HG03196 (cell line): ENCODE measurements around the gene PIK3AP1.
"Not testable (repeated sequence)": the region's sequence is repeated elsewhere in the genome, so short reads cannot be mapped to it uniquely, and the experiment has no call there.

Experiments used
- ATAC-seq: cut with Tn5 transposase; IDR thresholded peaks from one replicate; pipeline ENCODE4 v1.9.1; 2021; ENCODE audit not compliant: unreplicated experiment

PIK3AP1 gene

DNA sequence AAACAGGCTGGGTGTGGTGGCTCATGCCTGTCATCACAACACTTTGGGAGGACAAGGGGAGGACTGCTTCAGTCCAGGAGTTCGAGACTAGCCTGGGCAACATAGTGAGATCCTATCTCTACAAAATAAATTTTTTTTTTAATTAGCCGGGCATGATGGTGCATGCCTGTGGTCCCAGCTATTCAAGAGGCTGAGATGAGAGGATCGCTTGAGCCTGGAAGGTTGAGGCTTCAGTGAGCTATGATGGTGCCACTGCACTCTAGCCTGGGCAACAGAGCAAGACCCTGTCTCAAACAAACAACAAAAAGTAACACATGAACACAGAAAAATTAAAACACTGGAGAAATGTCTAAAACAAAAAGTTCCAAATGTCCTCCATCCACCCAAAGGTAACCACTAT lies 22.9 kb downstream of the PIK3AP1 start:
- no peak for ATAC-seq

DNA sequence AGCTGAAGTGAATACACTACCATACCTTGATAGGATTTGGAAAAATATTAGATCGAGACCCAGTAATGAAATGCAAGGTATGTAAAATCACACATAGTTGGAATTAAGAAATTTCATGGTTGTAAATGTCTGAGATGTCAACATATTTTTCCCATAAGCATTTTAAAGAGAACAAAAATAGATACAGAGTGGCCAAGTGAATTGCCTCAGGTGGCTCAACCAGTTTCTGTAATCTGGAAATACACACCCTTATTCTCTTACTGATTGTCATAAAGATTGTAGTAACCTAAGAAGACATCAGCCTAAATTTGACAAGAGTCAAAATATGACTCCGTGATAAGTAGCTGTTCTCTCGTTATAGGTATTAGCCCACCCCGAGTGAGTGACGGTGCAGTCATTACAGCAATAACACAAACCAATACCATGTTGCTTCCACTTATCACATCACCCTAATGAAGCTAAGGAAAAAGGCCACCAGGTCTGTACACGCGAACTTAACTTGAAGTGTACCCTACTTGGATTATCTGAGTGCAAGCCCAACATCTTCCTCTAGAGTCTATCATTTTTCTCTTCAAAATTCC lies 23.4 kb downstream of the PIK3AP1 start:
- no peak for ATAC-seq

- ATAC-seq, result no peak
Measured at GRCh38 chr10:96695975-96696634, 24.2 kb downstream of the PIK3AP1 start.

DNA sequence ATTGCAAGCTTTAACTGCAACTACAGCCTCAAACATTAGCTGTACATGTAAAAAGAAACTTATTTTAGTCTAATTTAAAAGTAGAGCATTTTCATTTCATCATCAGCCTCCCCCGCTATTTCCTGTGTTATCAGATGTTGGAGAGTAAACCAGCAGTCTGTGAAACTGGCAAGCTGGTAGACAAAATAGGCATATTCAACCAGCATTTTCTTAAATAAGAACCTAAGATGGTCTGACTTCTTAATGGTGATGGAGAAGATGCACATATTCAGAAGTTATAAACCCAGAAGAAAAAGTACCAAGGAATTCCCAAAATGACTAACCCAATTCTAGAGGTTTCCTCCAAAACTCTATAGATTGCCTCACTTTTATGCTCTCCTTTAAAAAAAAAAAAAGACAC lies 24.9 kb downstream of the PIK3AP1 start:
- ATAC-seq, result no peak

GRCh38 chr10:96693431-96693830 lies 26.9 kb downstream of the PIK3AP1 start:
- ATAC-seq, result no peak

GRCh38 chr10:96692427-96692826 lies 27.9 kb downstream of the PIK3AP1 start:
- ATAC-seq, result no peak

GRCh38 chr10:96691761-96692160 lies 28.6 kb downstream of the PIK3AP1 start:
- ATAC-seq, result no peak

DNA sequence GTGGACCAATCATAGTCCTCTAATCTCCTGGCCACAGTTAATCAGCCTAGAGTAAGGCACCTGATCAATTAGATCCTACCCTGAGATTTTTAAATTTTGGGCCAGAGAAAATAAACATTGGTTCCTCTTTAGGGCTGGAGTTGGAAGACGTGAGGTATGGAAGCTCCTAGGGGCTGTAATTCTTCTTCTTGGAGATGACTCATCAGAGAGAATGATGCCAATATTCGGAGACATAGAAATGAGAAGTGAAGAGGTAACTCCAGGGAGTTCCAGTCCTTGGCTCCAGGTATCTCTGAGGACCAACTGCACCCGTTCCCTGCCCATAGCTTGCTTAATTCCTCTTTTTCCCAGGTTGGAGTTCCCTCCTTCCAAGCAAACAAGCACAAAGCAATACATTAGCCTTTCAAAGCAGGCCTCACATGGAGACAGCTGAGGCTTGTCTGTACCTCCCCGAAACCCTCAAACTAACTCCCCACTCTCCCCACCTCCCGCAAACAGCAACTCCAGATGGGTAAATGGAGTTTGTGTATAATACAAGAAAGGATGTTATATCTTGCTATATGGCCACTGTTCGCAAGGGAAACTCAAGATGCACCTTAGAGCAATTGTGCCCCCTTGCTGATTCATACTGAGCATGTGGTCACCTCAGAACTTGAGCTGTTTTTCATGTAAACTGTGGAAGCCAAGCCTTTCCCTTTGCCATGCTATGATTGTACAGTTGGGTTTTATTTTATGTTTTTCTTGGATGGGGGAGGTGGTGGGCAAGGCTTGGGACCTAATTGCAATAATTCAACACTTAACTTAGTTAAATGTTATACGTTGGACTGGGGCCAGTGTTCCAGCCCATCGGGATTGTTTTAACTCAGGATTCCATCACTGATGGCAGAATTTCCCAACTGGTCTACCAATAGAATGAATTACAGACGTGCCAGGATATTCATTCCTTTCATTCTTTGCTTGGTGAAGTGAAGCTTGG lies 29.3 kb downstream of the PIK3AP1 start:
- no peak for ATAC-seq

DNA sequence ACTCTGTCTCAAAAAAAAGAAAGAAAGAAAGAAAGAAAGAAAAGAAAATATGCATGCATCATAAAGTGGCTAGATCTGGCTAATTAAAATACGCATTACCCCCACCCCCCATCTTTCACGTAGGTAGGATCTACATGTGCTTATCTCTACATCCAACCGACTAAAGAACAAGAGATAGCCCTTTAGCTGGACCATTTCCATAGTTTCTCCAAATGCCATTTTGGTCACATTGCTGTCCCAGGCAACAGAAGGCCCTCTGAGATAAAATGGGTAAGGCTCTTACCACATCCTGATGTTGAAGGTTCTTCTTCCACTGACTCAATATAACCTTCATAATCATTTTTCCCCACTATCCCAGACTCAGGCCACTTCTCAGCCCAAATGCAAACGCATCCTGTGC lies 31.5 kb downstream of the PIK3AP1 start:
- ATAC-seq, result no peak

- no peak for ATAC-seq
Measured at GRCh38 chr10:96687317-96688012, 32.8 kb downstream of the PIK3AP1 start.

GRCh38 chr10:96686514-96686913 lies 33.8 kb downstream of the PIK3AP1 start:
- ATAC-seq, result no peak

DNA sequence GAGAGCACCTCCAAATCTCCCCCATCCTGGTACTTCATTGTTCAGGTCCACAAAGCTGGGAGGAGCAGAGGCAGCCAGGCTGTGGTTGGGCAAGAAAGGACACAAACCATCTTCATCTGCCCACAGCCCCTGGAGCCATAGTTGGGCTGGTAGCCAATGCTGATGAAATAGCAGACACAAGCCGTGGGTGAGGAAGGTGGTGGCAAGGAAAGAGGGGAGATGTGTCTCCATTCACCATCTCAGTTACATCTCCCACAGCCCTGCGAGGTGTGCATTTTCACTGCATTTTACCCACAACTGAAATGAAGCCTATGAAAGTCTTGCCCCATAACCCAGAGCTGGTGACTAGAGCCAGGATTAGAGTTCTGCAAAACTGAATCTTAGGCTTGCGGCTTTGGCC lies 35.0 kb downstream of the PIK3AP1 start:
- no peak for ATAC-seq

DNA sequence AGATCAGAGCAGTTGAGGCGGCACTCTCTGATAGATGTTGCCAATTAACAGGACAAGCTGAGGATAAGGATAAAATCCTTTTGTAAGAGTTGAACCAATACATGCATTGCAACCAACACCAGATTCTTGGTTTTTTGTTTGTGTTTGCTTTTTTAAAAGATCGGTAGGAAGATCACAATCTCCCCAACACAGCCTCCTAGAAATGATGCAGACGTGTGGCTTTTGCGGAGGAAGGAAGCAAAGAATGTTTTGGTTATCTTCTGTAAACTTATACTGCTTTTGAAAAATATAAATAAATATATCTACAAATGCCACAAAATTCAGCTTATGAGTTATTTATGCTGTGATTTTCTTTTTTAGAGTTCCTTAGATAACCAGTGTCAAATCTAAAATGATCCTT lies 35.5 kb downstream of the PIK3AP1 start:
- no peak for ATAC-seq

DNA sequence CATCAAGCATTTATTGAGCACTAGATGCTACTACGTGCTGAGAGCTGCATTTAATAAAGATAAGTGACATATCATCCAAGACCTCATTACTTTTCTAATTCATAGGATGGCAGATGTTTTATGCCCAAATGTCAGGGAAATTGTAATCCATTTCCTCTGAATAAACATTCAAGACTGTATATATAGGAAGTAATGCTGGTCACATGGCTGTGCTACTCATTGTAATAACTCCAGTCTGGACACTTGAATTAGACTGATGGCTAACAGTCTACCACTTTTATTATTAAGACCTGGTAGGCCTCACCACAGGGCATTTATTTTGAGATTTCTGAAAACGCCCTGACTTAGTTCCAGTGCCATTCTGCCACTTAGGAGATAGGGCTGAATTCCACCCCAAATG lies 36.6 kb downstream of the PIK3AP1 start:
- no peak for ATAC-seq

DNA sequence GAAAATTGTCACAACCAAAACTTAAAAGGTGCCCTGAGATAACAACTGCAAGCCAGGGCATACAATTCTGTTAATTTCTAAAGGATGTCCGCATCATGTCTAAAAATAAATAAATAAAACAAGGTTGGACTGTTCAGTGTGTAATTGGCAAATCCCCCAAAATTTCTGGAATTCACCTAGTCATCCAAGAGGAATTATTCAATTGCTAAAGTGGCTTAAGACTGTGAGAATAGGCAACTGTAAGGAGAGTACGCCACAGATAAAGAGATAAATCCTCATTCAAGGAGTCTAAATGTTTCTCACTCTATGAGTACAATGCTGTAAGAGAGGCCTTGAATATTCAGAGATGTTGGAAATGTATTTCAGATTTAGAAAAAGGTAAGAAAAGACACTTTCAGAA lies 37.2 kb downstream of the PIK3AP1 start:
- no peak for ATAC-seq

DNA sequence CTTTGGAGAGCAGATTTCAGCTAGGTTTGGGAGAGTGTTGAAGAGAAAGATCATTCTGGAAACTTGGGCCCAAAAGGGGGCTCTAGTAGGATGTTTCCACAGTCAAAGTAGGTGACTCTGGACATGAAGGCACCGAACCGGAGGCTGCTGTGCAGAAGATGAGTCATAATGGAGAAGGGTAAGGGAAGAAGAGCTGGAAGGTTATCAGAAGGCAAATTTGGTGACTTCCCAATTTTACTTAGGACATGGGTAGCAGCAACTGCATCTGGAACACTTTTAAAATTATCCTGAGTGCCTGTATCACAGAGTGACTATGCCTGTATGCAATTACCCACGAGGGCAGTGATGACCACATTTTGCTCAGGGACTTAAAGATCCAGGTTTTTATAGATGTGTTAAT lies 38.8 kb downstream of the PIK3AP1 start:
- no peak for ATAC-seq

DNA sequence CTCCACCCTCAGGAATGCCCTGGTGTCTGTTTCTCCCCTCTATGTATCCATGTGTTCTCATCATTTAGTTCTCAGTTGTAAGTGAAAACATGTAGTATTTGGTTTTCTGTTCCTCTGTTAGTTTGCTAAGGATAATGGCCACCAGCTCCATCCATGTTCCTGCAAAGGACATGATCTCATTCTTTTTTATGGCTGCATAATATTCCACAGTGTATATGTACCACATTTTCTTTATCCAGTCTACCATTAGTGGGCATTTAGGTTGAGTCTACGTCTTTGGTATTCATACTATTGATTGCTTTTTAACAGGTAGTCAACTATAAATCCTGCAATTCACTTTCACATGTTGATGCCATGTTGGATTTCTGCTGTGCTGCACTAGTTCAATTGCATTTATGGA lies 39.9 kb downstream of the PIK3AP1 start:
- not testable (repeated sequence) for ATAC-seq

DNA sequence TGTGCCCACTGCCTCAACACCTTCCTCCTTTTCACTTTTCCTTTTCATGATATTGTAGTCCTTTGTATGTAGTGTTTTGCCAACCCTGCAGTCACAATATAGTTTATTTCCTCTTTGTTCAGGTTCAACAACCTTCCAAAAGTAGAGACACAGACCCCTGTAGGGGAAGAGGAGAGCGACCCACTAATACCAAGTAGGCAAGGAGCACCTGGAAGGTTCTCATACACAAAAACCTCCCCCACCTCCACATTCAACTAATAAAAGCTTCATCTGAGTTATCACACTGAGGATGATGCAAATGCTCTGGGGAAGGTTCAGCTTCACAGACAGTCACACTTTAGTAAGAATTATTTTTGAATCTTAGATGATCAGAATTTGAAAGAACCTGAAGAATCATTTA lies 41.6 kb downstream of the PIK3AP1 start:
- no peak for ATAC-seq

GRCh38 chr10:96676272-96677112 lies 43.8 kb downstream of the PIK3AP1 start:
- no peak for ATAC-seq

- no peak for ATAC-seq
Measured at GRCh38 chr10:96675846-96676245, 44.5 kb downstream of the PIK3AP1 start.
